ENCODE measurements around the gene DYNC1I2.

Gene DYNC1I2

GRCh38 chr2:171703574-171704347 lies 16.5 kb downstream of the DYNC1I2 start:
- no peaks in the 10 kb centered on the region for H3K27me3 Mint-ChIP-seq
- H3K4me1 Mint-ChIP-seq (ENCODE audit: low read depth) = peaks cover 7% of the 10 kb centered on the region
- H3K4me3 Mint-ChIP-seq = no peak overlapping the region
- no peak overlapping the region for H3K27ac Mint-ChIP-seq
- H3K9me3 Mint-ChIP-seq = no peaks in the 10 kb centered on the region
- H3K36me3 Mint-ChIP-seq (ENCODE audit: low read depth) = peaks cover 16% of the 10 kb centered on the region

GRCh38 chr2:171706152-171706803 lies 19.0 kb downstream of the DYNC1I2 start:
- H3K36me3 Mint-ChIP-seq (ENCODE audit: low read depth) = peaks cover 22% of the 10 kb centered on the region
- H3K27me3 Mint-ChIP-seq = no peaks in the 10 kb centered on the region
- H3K27ac Mint-ChIP-seq = no peak overlapping the region
- H3K4me1 Mint-ChIP-seq (ENCODE audit: low read depth) = peaks cover 7% of the 10 kb centered on the region
- no peaks in the 10 kb centered on the region for H3K9me3 Mint-ChIP-seq
- H3K4me3 Mint-ChIP-seq = no peak overlapping the region

- H3K9me3 Mint-ChIP-seq = no peaks in the 10 kb centered on the region
- H3K4me3 Mint-ChIP-seq = no peak overlapping the region
- peaks cover 22% of the 10 kb centered on the region for H3K36me3 Mint-ChIP-seq (ENCODE audit: low read depth)
- H3K4me1 Mint-ChIP-seq (ENCODE audit: low read depth) = peaks cover 16% of the 10 kb centered on the region
- H3K27me3 Mint-ChIP-seq = no peaks in the 10 kb centered on the region
- H3K27ac Mint-ChIP-seq = no peak overlapping the region
Measured at GRCh38 chr2:171707752-171708151, 20.5 kb downstream of the DYNC1I2 start.

GRCh38 chr2:171709011-171709685 lies 21.9 kb downstream of the DYNC1I2 start:
- Mint-ChIP-seq H3K9me3 (no peaks in the 10 kb centered on the region), H3K4me3 (no peak overlapping the region), H3K27me3 (no peaks in the 10 kb centered on the region), H3K4me1 (ENCODE audit: low read depth) (peaks cover 11% of the 10 kb centered on the region), H3K36me3 (ENCODE audit: low read depth) (peaks cover 25% of the 10 kb centered on the region), H3K27ac (no peak overlapping the region)

- H3K27ac Mint-ChIP-seq = no peak overlapping the region
- H3K4me1 Mint-ChIP-seq (ENCODE audit: low read depth) = peaks cover 11% of the 10 kb centered on the region
- H3K36me3 Mint-ChIP-seq (ENCODE audit: low read depth) = peaks cover 26% of the 10 kb centered on the region
- H3K9me3 Mint-ChIP-seq = no peaks in the 10 kb centered on the region
- no peaks in the 10 kb centered on the region for H3K27me3 Mint-ChIP-seq
- H3K4me3 Mint-ChIP-seq = no peak overlapping the region
Measured at GRCh38 chr2:171711351-171711750, 24.1 kb downstream of the DYNC1I2 start.

GRCh38 chr2:171712051-171712450 lies 24.8 kb downstream of the DYNC1I2 start:
- peaks cover 11% of the 10 kb centered on the region for H3K4me1 Mint-ChIP-seq (ENCODE audit: low read depth)
- no peaks in the 10 kb centered on the region for H3K27me3 Mint-ChIP-seq
- no peaks in the 10 kb centered on the region for H3K9me3 Mint-ChIP-seq
- H3K36me3 Mint-ChIP-seq (ENCODE audit: low read depth) = peaks cover 23% of the 10 kb centered on the region
- no peak overlapping the region for H3K4me3 Mint-ChIP-seq
- H3K27ac Mint-ChIP-seq = no peak overlapping the region

- H3K4me1 Mint-ChIP-seq (ENCODE audit: low read depth) = no peaks in the 10 kb centered on the region
- H3K9me3 Mint-ChIP-seq = no peaks in the 10 kb centered on the region
- H3K27ac Mint-ChIP-seq = no peak overlapping the region
- H3K36me3 Mint-ChIP-seq (ENCODE audit: low read depth) = peaks cover 30% of the 10 kb centered on the region
- H3K4me3 Mint-ChIP-seq = no peak overlapping the region
- no peaks in the 10 kb centered on the region for H3K27me3 Mint-ChIP-seq
Measured at GRCh38 chr2:171718720-171719119, 31.5 kb downstream of the DYNC1I2 start.

- Mint-ChIP-seq H3K27ac (no peak overlapping the region), H3K4me1 (ENCODE audit: low read depth) (no peaks in the 10 kb centered on the region), H3K27me3 (no peaks in the 10 kb centered on the region), H3K4me3 (no peak overlapping the region), H3K9me3 (no peaks in the 10 kb centered on the region), H3K36me3 (ENCODE audit: low read depth) (peaks cover 30% of the 10 kb centered on the region)
Measured at GRCh38 chr2:171719660-171720059, 32.4 kb downstream of the DYNC1I2 start.

GRCh38 chr2:171723716-171724683 lies 36.7 kb downstream of the DYNC1I2 start:
- Mint-ChIP-seq H3K36me3 (ENCODE audit: low read depth) (peaks cover 45% of the 10 kb centered on the region), H3K27ac (no peak overlapping the region), H3K4me1 (ENCODE audit: low read depth) (no peaks in the 10 kb centered on the region), H3K27me3 (no peaks in the 10 kb centered on the region), H3K4me3 (no peak overlapping the region), H3K9me3 (no peaks in the 10 kb centered on the region)

- Mint-ChIP-seq H3K4me1 (ENCODE audit: low read depth) (no peaks in the 10 kb centered on the region), H3K9me3 (no peaks in the 10 kb centered on the region), H3K4me3 (no peak overlapping the region), H3K27me3 (no peaks in the 10 kb centered on the region), H3K36me3 (ENCODE audit: low read depth) (peaks cover 61% of the 10 kb centered on the region), H3K27ac (no peak overlapping the region)
Measured at GRCh38 chr2:171726847-171727450, 39.7 kb downstream of the DYNC1I2 start.

GRCh38 chr2:171728989-171729951 lies 42.0 kb downstream of the DYNC1I2 start:
- no peaks in the 10 kb centered on the region for H3K4me1 Mint-ChIP-seq (ENCODE audit: low read depth)
- no peaks in the 10 kb centered on the region for H3K9me3 Mint-ChIP-seq
- H3K4me3 Mint-ChIP-seq = no peak overlapping the region
- no peak overlapping the region for H3K27ac Mint-ChIP-seq
- H3K27me3 Mint-ChIP-seq = no peaks in the 10 kb centered on the region
- H3K36me3 Mint-ChIP-seq (ENCODE audit: low read depth) = peaks cover 73% of the 10 kb centered on the region

- Mint-ChIP-seq H3K4me1 (ENCODE audit: low read depth) (no peaks in the 10 kb centered on the region), H3K36me3 (ENCODE audit: low read depth) (peaks cover 80% of the 10 kb centered on the region), H3K9me3 (no peaks in the 10 kb centered on the region), H3K27me3 (no peaks in the 10 kb centered on the region), H3K4me3 (no peak overlapping the region), H3K27ac (no peak overlapping the region)
Measured at GRCh38 chr2:171729952-171730317, 42.7 kb downstream of the DYNC1I2 start.

GRCh38 chr2:171735991-171736710 lies 48.9 kb downstream of the DYNC1I2 start:
- Mint-ChIP-seq H3K27me3 (no peaks in the 10 kb centered on the region), H3K36me3 (ENCODE audit: low read depth) (peaks cover 68% of the 10 kb centered on the region), H3K9me3 (no peaks in the 10 kb centered on the region), H3K4me1 (ENCODE audit: low read depth) (peaks cover 4% of the 10 kb centered on the region), H3K4me3 (no peak overlapping the region), H3K27ac (no peak overlapping the region)
